GM10248 (cell line): ENCODE data around the gene ENPP6.

Experiments
- CTCF ChIA-PET: fragments of 300-600 bp; sonication (Branson Sonifier 250); formaldehyde crosslinking; extraction: SDS; loops from one replicate; lab custom pipeline; 2021; ENCODE audit warnings: antibody characterized with exemption; lab: Yijun Ruan, JAX
- POLR2A ChIA-PET: fragments of 350-650 bp; sonication (Branson Sonifier 250); formaldehyde crosslinking; extraction: SDS; loops from one replicate; lab custom pipeline; 2020; ENCODE audit warnings: antibody characterized with exemption; lab: Yijun Ruan, JAX
- DNase-seq: peaks from one replicate; pipeline ENCODE4 v3.0.0; 2012; ENCODE audit errors: extremely low spot score
- CTCF ChIP-seq: IDR thresholded peaks from 2 replicates; pipeline ENCODE4 v1.5.1; 2012; ENCODE audit warnings: mild to moderate bottlenecking, low read depth; ENCODE audit errors: extremely low read depth, missing control alignments, control extremely low read depth

ENPP6 gene

GRCh38 chr4:184169225-184169867 is 48.3 kb downstream of the ENPP6 start:
- CTCF ChIA-PET: interaction anchor here (0.6 to 4.2 kb wide), 7 partner anchors 10 to 347 kb away, joined by 3 to 27 read pairs (median 4); no protein-coding TSS in a partner anchor
- DNase-seq: no peak
- no peak for TF ChIP-seq CTCF
- POLR2A ChIA-PET: no interaction called here

- TF ChIP-seq CTCF: peak; percentile 92
- CTCF ChIA-PET: interaction anchor here (0.6 to 4.2 kb wide), 16 partner anchors 8 to 386 kb away, joined by 3 to 27 read pairs (median 4); no protein-coding TSS in a partner anchor
- POLR2A ChIA-PET: no interaction called here
Measured at GRCh38 chr4:184168406-184169019, 49.2 kb downstream of the ENPP6 start.

GRCh38 chr4:184167576-184167975 is 50.1 kb downstream of the ENPP6 start:
- ChIA-PET POLR2A (no interaction called here), CTCF (interaction anchor here (1.2 to 4.2 kb wide), 16 partner anchors 8 to 385 kb away, joined by 3 to 27 read pairs (median 4); no protein-coding TSS in a partner anchor)
- TF ChIP-seq CTCF: no peak

More at GRCh38 chr4:184168406-184169019, 49.2 kb downstream of the ENPP6 start:
- peak; percentile 88 for DNase-seq

GRCh38 chr4:184166736-184167135 is 50.9 kb downstream of the ENPP6 start:
- DNase-seq: no peak
- POLR2A ChIA-PET: no interaction called here
- TF ChIP-seq CTCF: no peak
- CTCF ChIA-PET: interaction anchor here (0.9 to 4.2 kb wide), 17 partner anchors 8 to 384 kb away, joined by 3 to 27 read pairs (median 4); no protein-coding TSS in a partner anchor

More at GRCh38 chr4:184167576-184167975, 50.1 kb downstream of the ENPP6 start:
- no peak for DNase-seq

- TF ChIP-seq CTCF: no peak
- ChIA-PET POLR2A (no interaction called here), CTCF (interaction anchor here (0.8 to 2.0 kb wide), 4 partner anchors 9 to 357 kb away, joined by 3 to 6 read pairs (median 4); no protein-coding TSS in a partner anchor)
- no peak for DNase-seq
Measured at GRCh38 chr4:184165291-184165690, 52.4 kb downstream of the ENPP6 start.

- ChIA-PET POLR2A (no interaction called here), CTCF (interaction anchor here (0.9 to 2.0 kb wide), 4 partner anchors 10 to 333 kb away, joined by 3 to 4 read pairs (median 3); no protein-coding TSS in a partner anchor)
- no peak for DNase-seq
- TF ChIP-seq CTCF: peak; percentile 38
Measured at GRCh38 chr4:184163813-184164212, 53.9 kb downstream of the ENPP6 start.
